HG02623 (cell line): Measurements from ENCODE around the gene RNF157.

Source experiments
- ATAC-seq: cut with Tn5 transposase; IDR thresholded peaks from one replicate; pipeline ENCODE4 v1.9.1; 2021; ENCODE audit warnings: moderate library complexity; ENCODE audit not compliant: unreplicated experiment

Gene RNF157

GRCh38 chr17:76142585-76143041 is 97.7 kb downstream of the RNF157 start:
- ATAC-seq, result no peak

DNA sequence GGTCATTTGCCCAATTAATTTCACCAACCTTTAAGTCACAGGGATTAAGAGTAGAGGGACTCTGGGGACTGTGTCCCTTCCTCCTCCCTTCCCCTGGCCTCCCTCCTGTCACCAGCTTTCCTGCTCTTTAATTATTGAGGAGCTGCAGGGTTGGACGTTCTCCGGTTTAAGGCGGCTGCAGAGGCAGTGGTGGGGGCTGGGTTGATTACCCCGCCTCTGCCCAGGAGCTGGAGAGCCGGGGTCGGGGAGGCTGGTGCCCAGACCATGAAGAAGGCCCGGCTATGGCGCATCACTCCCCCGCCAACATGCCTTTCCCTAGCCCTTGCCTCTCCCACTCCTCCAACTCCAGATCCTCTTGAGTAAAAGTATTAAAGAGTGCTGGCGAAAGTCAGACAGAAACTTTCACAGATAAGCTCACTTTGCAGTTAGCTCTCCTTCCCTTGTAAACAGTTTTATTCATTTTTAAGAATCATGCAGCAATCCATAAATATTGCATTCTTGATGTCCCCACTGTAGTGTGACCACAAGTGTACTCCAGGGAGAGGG is 98.2 kb downstream of the RNF157 start:
- no peak for ATAC-seq

DNA sequence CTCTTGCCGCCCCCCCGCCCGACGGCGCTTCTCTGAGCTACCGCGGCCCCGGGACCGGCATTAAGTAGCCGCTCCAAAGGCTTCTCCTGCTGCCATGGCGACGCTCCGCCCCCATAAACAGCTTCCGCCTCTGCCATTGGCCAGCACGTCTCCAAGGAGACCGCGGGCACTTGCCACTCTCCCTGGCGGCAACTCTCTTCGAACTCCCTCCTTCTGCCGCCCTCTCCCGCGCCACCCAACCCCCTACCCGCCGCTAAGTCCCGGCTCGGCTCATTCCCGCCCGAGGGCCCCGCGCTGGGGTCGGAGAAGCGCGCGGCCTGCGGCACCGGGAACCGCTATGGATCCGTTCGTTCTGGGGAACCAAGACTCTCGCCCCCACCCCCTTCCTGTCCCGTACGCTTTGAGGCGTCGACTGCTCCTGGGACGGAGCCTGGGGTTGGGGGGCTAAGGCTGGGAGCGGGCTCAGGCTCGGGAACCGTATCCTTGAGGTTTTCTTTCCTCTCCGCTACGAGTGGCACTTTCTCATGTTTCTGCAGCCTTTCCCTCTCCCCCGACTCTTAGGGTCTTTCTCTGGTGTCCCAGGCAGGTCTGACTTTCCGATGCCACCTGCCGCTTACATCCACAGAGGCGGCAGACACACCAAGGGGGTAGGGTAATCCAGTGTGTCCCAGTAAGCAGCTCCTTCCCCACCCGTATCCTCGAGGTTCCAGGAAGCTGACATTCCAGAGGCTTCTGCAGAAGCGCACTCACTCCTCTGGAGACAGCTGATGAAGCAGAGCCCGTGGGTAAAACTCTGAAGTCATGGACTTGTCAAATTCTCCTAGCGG is 98.9 kb downstream of the RNF157 start, which contains the start of gene FOXJ1:
Gene FOXJ1, minus strand, starts transcription at position 34 of the 827 bp plus-strand sequence. CDS start 850 bp downstream, outside the sequence.
- peak; percentile 56 for ATAC-seq

GRCh38 chr17:76140661-76141211 is 99.6 kb downstream of the RNF157 start:
- ATAC-seq, result no peak

GRCh38 chr17:76139801-76140660 is 100.3 kb downstream of the RNF157 start:
- ATAC-seq, result no peak

- ATAC-seq, result no peak
Measured at GRCh38 chr17:76138896-76139752, 101.2 kb downstream of the RNF157 start.

DNA sequence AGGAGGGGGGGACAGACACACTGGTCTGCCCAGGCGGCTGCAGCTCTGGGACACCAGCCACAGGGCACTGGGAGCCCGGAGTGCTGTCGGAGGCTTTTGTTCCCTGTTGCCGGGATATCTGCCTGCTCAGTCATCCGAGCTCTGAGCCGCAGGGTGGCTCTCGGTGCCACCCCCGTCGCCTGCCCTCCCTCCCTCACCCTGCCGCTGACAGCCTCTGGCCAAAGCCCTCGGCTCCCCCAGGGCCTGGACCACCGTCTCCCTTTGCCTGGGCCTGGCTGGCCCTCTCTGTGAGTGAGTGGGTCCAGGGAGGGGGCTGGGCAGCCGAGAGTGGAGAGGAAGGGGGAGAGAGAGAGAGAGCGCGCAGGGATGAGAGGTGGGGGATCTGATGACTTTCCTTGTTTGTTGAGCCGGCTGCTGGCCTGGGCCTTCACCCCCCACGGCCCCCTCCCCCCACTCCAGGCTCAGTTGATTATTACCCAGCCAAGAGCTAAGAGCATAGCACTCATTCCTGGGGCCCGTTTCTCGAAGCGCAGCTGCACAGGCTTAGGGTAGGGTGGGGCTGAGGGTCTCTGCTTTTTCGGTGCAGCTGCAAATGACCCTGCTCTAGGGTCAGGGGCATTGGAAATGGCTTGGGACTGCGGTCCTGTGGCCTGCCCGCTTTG is 101.9 kb downstream of the RNF157 start:
- ATAC-seq, result no peak

DNA sequence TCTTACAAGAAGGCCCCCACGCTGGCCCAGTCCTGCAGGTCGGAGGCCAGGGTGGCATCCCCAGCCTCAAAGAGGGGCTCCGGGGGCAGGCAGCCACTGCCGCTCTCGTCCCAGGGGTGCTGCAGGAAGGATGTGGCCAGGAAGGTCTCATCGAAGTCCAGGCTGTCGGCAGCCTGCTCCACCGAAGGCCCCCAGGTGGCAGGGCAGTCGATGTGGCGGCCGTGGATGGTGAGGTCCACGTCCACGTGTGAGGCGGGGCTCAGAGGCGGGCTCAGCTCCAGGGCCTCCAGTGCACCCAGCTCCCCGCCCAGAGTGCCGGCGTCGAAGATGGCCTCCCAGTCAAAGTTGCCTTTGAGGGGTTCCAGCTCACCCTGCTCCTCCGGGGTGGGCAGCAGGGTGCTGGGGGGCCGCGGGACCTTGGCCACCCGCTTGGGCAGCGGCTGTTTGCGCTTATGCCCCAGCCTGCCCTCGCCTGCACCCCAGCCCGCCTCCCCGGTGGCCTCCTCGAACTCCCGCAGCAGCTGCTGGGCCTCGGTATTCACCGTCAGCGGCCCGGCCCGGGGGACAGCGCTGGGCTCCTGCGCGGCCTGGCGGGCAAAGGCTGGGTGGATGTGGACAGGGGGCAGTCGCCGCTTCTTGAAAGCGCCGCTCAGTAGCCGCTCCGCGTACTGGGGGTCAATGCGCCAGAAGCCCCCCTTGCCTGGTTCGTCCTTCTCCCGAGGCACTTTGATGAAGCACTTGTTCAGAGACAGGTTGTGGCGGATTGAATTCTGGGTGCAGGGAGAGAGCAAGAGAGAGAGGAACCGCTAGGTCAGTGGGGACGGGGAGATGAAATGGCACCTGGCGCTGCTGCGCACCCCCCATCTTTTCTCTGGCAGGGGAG is 102.7 kb downstream of the RNF157 start:
- ATAC-seq, result no peak

- no peak for ATAC-seq
Measured at GRCh38 chr17:76137001-76137350, 103.3 kb downstream of the RNF157 start.

- ATAC-seq, result no peak
Measured at GRCh38 chr17:76136276-76137000, 103.9 kb downstream of the RNF157 start.

- ATAC-seq, result no peak
Measured at GRCh38 chr17:76135810-76136188, 104.5 kb downstream of the RNF157 start.

GRCh38 chr17:76134911-76135809 is 105.1 kb downstream of the RNF157 start:
- ATAC-seq, result no peak

DNA sequence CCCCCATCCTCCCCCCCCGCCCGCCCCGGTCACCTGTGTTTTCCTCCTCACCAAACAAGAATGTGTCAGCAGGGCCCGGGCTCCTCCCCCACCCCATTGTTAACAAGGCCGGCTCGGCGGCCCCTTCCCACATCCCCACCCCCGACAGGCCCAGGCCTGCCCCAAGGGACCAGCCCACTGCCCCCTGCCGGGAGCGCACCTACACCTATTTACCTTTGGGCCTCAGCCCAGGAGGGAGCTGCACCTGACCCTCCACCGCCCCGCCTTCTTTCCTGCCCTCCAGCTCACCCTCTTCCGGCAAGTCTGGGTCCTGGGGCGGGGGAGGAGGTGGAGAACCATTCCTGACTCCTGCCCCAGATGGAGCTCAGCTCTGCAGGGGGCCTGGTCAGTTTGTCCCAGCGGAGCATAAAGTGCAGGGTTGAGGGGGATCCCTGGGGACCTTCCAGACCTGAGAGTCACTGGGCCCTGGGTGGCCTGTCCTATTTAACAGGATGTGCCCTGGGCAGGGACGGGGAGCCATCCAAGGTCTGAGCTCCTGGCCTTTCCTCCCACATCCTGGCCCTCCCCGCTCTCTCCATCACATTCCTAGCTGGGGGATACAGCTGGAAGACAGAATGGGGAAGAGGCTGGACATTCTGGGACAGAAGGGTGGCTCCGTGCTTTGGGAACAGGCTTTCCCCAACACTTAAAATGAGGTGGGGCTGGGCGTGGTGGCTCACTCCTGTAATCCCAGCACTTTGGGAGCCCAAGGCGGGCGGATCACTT is 107.5 kb downstream of the RNF157 start:
- ATAC-seq, result no peak

GRCh38 chr17:76131692-76132573 is 108.4 kb downstream of the RNF157 start:
- ATAC-seq, result no peak

DNA sequence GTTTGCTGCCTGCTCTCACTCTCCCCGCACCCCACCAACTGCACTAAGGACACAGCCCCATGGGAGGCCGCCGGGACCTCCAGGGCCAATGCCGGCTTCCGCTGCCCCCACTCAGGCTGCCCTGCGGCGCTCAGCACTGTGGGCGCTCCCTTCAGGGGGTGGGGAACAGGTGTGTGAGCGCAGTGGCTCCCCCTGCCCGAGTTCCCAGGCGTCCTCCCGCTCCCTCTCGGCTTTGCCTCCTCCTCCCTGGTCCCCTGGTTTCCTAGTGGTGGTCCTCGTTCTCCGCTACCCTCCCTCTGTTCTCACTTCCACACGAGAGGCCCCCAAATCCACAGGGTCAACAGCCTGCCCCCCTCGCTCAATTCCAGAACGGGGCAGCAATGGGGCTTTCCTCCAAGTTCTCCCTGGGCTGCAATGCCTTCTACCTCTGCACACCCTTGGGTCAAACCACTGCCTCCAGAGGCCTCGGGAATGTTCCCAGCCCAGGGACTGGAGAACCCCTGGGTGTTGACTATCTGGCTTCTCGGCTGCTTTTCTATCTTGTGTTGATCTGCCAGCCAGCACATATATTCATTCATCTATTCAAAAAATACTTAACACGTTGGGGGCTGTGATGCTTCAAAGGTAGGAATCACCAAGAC is 109.1 kb downstream of the RNF157 start:
- ATAC-seq, result no peak
